Activated CD8-positive, alpha-beta memory T cell treated with anti-CD3 and anti-CD28 coated beads, Interleukin-2, amount 50 U/mL, for 1 hour (primary cell): ENCODE results near the gene MRPS34.
"Not testable (repeated sequence)": the region's sequence is repeated elsewhere in the genome, so short reads cannot be mapped to it uniquely, and the experiment has no call there.

Source experiments
- DNase-seq: peaks from one replicate; pipeline ENCODE4 v3.0.0-alpha.2; 2020; ENCODE audit errors: extremely low read depth

The MRPS34 gene

GRCh38 chr16:1749152-1750117, 23.5 kb downstream of the MRPS34 start:
- no peak for DNase-seq

DNA sequence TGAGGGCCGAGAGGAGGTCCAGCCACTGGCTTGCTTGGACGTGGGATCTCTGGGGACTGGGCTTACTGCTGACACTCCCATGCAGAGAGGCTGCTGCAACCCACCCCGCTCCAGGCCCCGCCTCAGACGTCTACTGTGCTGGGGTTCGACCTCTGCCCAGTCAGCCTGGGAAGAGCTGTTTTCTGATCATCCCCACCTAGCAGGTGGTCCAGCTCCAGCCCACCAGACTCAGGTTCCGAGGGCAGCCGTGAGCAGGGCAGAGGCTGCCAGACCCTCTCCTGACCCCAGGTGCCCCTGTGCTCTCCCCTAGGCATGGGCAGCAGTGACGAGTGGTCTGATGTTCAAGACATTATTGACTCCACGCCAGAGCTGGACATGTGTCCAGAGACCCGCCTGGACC, 25.0 kb downstream of the MRPS34 start:
- DNase-seq, result no peak

DNA sequence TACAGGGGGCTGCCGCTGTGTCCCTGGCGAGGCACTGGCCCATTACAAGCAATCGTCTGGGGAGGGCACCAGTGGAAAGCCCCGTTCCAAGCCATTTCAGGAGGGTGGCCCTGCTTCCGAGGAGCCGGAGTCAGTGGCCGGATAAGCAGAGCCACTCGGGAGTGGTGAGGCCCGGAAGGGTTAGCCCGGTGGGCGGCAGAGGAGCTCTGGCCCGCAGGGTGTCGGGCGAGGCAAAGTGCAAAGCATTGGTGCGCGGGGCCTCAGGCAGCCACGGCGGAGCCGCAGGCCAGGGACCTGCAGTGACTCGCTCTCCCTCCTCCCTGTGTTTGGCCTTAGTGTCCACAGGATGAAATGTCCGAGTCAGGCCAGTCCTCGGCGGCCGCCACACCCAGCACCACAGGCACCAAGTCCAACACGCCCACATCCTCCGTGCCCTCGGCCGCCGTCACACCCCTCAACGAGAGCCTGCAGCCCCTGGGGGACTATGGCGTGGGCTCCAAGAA, 26.2 kb downstream of the MRPS34 start:
- DNase-seq, result no peak

- DNase-seq, result no peak
Measured at GRCh38 chr16:1745900-1746692, 26.8 kb downstream of the MRPS34 start.

DNA sequence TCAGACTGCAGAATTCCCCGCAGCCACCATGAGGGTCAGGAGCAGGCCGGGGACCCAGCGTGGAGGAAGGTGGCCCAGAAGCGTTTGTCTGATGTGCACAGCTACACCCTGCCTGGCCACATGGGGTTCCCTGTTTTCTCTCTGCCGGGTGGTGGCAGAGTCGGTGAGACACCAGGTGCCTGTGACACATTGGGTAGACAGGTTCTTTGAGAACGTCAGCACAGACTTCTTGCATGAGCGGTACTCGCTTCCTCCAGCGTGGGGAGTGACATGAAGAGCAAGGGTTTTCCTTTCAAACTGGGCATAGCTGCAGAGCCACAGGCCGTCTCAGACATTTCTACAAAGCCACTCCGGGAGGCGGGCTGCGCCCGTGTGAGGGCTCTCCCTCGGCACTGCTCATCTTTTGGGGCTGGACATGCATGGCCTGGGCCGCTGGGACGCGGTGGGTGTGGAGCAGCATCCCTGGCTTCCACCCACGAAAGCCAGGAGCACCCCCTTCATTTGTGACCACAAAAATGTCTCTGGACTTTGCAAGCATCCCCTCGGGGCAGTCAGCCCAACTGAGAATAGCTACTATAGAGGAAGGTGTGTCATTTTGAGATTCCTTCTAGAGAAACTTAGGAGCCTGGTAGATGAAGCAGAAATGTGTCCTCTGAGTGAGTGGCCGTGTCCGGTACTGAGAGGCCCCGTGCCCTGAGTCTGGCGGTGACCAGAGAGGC, 27.6 kb downstream of the MRPS34 start:
- no peak for DNase-seq

DNA sequence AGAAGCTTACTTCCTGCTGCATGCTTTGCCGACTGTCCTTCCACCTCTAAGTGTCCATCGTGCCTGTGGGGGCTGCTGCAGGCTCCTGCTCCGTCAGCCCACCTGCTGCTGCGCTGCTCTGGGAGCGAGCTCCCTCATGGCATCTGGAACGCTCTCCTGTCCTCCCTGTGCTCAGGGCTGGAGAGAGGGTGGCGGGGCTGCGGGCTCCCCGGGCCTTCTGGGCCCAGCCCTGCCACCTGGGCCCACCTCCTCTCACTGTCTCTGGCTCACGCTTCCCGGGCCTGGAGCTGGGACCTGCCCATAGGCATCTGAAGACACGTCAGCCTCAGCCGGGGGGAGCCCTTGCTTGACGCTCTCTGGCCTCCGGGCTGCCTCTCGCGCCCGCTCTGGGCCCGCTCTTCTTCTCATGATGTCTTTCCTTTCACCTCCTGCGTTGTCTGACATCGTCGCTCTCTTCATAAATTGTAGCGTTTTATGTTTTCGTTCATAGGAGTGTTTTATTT, 28.5 kb downstream of the MRPS34 start:
- DNase-seq, result no peak

GRCh38 chr16:1743376-1744337, 29.3 kb downstream of the MRPS34 start:
- no peak for DNase-seq

GRCh38 chr16:1741553-1742165, 31.3 kb downstream of the MRPS34 start:
- DNase-seq, result no peak

GRCh38 chr16:1740781-1741490, 32.0 kb downstream of the MRPS34 start:
- DNase-seq, result no peak

- DNase-seq, result no peak
Measured at GRCh38 chr16:1740234-1740633, 32.7 kb downstream of the MRPS34 start.

GRCh38 chr16:1734816-1735215, 38.1 kb downstream of the MRPS34 start:
- no peak for DNase-seq

- no peak for DNase-seq
Measured at GRCh38 chr16:1734123-1734522, 38.8 kb downstream of the MRPS34 start.

DNA sequence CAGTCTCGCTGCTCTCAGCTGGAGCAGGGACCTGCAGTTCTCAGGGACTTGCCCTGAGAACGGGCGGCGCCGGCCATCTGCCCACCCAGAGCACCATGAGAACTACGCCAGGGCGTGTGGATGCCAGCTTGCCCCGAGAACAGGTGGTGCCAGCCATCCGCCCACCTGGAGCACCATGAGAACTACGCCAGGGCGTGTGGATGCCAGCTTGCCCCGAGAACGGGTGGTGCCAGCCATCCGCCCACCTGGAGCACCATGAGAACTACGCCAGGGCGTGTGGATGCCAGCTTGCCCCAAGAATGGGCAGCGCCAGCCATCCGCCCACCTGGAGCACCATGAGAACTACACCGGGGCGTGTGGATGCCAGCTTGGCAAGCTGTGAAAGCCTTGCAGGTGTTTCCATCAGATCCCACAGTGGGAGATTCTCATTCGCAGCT, 40.4 kb downstream of the MRPS34 start:
- DNase-seq, result not testable (repeated sequence)

- no peak for DNase-seq
Measured at GRCh38 chr16:1732071-1732470, 40.9 kb downstream of the MRPS34 start.

DNA sequence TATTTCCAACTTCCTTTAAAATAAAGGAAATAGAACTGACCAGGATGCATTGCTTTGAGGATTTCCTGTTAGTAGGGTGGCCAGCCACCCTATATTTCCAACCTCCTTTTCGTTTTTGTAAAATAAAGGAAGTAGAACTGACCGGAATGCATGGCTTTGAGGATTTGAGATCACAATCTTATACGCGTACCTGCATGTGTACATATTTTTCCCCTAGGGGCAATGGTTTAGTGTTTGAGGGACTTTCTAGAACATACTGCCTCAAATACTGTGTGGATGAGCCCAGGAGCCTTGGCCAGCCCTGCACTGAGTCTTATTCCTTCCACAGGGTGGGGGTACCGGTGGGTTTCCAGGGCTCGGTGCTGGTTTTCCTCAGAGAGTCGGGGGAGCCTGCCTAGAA, 41.3 kb downstream of the MRPS34 start:
- DNase-seq, result no peak

- DNase-seq, result no peak
Measured at GRCh38 chr16:1731073-1731472, 41.9 kb downstream of the MRPS34 start.

DNA sequence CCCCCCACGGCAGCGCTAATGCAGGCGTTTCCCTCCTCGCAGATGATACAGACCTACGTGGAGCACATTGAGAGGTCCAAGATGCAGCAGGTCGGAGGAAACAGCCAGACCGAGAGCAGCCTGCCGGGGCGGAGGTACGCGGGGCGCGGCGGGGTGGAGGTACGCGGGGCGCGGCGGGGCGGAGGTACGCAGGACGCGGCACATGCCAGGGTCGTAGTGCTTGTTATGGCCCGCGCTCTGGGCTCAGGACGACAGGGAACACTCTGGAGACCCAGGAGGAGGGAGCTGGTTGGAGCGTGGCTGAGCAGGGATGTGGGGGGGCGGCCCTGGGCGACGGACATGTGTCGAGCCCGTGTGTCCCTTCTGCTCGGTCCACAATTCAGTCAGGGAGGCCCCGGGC, 43.5 kb downstream of the MRPS34 start:
- DNase-seq, result no peak

DNA sequence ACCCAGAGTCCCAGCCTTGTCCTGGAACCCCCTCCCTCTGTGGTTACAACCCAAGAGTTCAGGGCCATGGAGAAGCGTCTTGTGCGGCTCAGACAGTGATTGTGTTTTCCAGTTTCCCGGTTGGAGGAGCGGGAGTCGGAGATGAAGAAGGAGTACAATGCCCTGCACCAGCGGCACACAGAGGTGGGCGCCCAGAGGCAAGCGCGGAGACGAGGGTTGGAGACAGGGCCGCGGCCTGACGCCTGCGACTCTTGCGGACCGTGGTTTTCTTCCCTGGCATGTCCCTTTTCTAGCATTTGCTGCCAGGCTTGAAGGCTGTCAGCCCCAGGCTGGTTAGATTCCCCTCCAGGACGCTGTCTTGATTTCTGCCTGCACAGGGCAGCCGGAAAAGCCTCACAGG, 43.9 kb downstream of the MRPS34 start:
- DNase-seq, result no peak
